Esophagus (tissue), 2 donors: ENCODE measurements around the gene HOXD10. TPM values are rescaled to one million over a fixed set of nuclear protein-coding genes. Genes with fewer than 3 reads are reported as not detected.

Source experiments
- H3K27ac ChIP-seq, 2 donors: one replicate each; pipeline ENCODE4 v1.5.1; 2013; ENCODE audit warnings: low read depth in 2 of 2, mild to moderate bottlenecking in 2 of 2, inconsistent platforms in 1 of 2, low read length in 1 of 2, moderate library complexity in 1 of 2
- H3K27me3 ChIP-seq, 2 donors: one replicate each; pipeline ENCODE4 v1.6.1; 2013; ENCODE audit warnings: low read length in 2 of 2, control low read depth in 1 of 2, mild to moderate bottlenecking in 1 of 2; ENCODE audit not compliant: insufficient read depth in 2 of 2, control insufficient read depth in 1 of 2
- H3K36me3 ChIP-seq, 2 donors: one replicate each; pipeline ENCODE4 v1.6.1; 2013; ENCODE audit warnings: low read length in 1 of 2; ENCODE audit not compliant: control insufficient read depth in 2 of 2, insufficient read depth in 2 of 2
- H3K4me1 ChIP-seq, 2 donors: one replicate each; pipeline ENCODE4 v1.6.1; 2013; ENCODE audit warnings: low read length in 1 of 2; ENCODE audit not compliant: control insufficient read depth in 2 of 2, insufficient read depth in 2 of 2
- H3K4me3 ChIP-seq, 2 donors: one replicate each; pipeline ENCODE4 v1.5.1; 2013; ENCODE audit warnings: low read length in 2 of 2, mild to moderate bottlenecking in 2 of 2, low read depth in 1 of 2, moderate library complexity in 1 of 2
- H3K9me3 ChIP-seq, 2 donors: one replicate each; pipeline ENCODE4 v1.6.1; 2013; ENCODE audit warnings: mild to moderate bottlenecking in 2 of 2, low read depth in 1 of 2, low read length in 1 of 2, moderate library complexity in 1 of 2; ENCODE audit not compliant: control insufficient read depth in 2 of 2, insufficient read depth in 1 of 2
- WGBS, 2 donors: extraction: QIAGEN DNeasy Blood & Tissue Kit; methylation state at CpG; one replicate each; pipeline ENCODE4 v1.1.7; 2013; 5-methylcytosine and 5-hydroxymethylcytosine counted together
- polyA plus RNA-seq, 2 donors: library from polyadenylated mRNA; stranded (reverse); fragments of 200-250 nt; gene quantifications; one replicate each; pipeline ENCODE4 v1.2.3, GENCODE V29; 2013
- donor health status: healthy with polysubstance abuse.
- donor health status: Bipolar disorder and iron deficiency.

Gene HOXD10
- polyA plus RNA-seq, 2 donors: 0.18 to 0.31 TPM

DNA sequence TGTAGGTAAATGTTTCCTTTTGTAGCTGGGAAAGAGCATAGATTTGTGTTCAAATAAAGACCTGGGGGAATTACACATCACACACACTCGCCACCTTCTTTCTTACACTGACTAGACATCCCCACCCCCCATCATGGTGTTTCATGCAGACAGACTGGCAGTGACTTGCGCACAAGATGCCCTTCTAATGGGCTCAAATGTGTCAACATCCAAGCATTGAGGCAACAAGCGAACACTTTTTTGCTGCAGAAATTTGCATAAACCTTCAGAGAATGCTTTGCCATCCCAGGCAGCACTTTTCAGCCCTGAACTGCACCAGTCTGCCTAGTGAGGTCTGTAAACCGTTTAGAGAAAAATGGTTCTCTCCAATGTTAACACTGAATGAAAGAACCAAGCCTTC is 17.5 kb downstream of the HOXD10 start:
- Histone ChIP-seq H3K27me3 (peaks cover 4 to 59% of the 10 kb centered on the region in 2 donors), H3K36me3 (no peaks in the 10 kb centered on the region), H3K4me3 (no peak overlapping the region), H3K27ac (no peak overlapping the region), H3K4me1 (peaks cover 6 to 12% of the 10 kb centered on the region in 2 donors), H3K9me3 (peaks cover 0 to 2% of the 10 kb centered on the region in 2 donors)
- WGBS, 2 donors: 35% methylated on average over 4 of the region's 4 CpGs

DNA sequence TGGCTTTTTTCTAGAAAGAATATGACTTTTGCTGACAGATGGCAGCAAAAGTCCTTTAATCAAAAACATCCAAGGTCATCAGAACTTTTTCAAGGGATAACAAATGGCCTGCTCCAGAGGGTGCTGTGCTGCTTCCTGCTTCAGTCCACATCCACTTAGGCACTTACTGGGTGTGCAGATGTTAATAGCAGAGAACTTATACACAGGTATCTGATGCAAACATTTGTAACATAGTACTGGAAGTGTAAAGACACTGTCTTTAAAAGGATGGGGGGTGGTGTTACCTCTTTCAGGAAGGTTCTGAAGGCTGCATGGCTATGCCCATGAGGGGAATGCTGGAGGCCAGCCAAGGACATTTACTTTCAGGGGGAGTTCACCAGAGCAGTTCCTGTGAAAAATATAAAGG is 18.5 kb downstream of the HOXD10 start:
- Histone ChIP-seq H3K36me3 (no peaks in the 10 kb centered on the region), H3K4me3 (no peak overlapping the region), H3K9me3 (peaks cover 0 to 2% of the 10 kb centered on the region in 2 donors), H3K4me1 (peaks cover 2 to 9% of the 10 kb centered on the region in 2 donors), H3K27ac (no peak overlapping the region), H3K27me3 (peaks cover 4 to 54% of the 10 kb centered on the region in 2 donors)

DNA sequence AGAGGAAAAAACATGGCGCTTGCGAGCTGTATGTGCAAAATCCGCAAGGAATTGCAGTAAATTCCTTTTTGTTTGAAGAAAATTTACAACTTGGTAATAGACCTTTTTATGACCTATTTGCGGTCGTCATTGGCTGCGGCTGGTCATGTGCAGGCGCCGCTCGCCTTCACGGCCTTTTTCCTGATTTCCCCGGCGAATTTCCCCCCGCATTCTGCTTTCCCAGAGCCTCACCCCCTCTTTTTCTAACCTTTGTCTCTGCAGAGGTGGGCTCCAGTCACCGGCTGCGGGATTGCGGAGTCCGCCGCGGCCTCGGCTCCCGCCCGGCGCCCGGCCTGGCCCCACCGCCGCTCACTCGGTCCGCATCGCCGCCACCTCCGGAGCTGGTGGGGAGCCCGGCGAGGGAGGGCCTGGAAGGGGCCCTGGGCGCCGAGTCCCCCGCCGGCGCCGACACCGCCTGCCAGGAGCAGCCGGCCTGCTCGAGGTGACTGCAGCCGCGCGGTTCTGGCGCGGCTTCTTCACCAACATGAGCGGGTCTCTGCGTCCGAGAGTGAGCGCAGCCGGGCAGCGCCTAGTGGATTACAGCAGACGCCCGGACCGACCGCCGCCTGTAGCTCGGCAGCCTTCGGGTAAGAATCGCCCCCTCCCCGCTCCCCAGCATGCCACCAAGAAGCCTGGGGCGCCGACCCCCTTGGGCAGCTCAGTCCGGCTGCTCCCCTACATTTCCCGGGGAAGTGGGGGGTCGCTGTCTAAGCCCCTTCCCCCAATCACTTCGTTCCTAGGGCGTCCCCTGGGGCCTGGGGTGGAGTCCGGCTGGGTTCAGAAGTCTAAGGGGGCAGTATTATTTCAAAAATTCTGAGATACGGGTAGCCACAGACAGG is 20.0 kb downstream of the HOXD10 start:
- WGBS, 2 donors: 4 to 7% methylated on average over 69 to 71 of the region's 71 CpGs
- no peaks in the 10 kb centered on the region for H3K36me3 ChIP-seq
- H3K4me3 ChIP-seq: peak overlapping the region; percentile 28 to 48
- peaks cover 0 to 2% of the 10 kb centered on the region in 2 donors for H3K9me3 ChIP-seq
- H3K27me3 ChIP-seq: peaks cover 0 to 42% of the 10 kb centered on the region in 2 donors
- H3K27ac ChIP-seq: peak overlapping the region; percentile 11 to 49
- peaks cover 4 to 6% of the 10 kb centered on the region in 2 donors for H3K4me1 ChIP-seq

DNA sequence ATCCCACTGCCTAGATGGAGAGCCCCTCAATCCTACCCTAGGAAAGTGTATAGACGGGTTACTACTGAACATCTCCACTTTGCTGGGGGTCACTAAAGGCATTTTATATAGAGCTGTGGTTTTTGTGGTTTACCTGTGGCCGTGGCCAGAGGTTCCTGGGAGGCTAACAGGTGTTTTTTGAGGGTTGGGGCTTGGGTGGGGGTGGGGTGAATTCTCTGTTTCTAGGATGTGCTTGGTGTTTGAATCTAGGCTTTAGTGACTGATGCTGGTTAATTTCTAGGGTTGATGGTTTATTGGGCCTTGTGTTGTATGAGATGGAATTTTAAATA is 20.6 kb downstream of the HOXD10 start:
- Histone ChIP-seq H3K36me3 (no peaks in the 10 kb centered on the region), H3K27me3 (peaks cover 0 to 41% of the 10 kb centered on the region in 2 donors), H3K27ac (peak overlapping the region in 1 of 2 donors; percentile 49), H3K4me1 (peaks cover 4 to 6% of the 10 kb centered on the region in 2 donors), H3K4me3 (peak overlapping the region in 1 of 2 donors; percentile 48), H3K9me3 (peaks cover 0 to 2% of the 10 kb centered on the region in 2 donors)
- WGBS, 2 donors: 7 to 20% methylated on average over 2 of the region's 2 CpGs

DNA sequence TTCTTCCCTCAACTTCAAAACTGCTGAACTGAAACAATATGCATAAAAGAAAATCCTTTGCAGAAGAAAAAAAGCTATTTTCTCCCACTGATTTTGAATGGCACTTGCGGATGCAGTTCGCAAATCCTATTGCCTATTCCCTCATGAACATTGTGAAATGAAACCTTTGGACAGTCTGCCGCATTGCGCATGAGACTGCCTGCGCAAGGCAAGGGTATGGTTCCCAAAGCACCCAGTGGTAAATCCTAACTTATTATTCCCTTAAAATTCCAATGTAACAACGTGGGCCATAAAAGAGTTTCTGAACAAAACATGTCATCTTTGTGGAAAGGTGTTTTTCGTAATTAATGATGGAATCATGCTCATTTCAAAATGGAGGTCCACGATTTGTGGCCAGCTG is 21.3 kb downstream of the HOXD10 start:
- H3K9me3 ChIP-seq: peaks cover 0 to 2% of the 10 kb centered on the region in 2 donors
- no peak overlapping the region for H3K4me3 ChIP-seq
- H3K27ac ChIP-seq: no peak overlapping the region
- peaks cover 0 to 36% of the 10 kb centered on the region in 2 donors for H3K27me3 ChIP-seq
- H3K36me3 ChIP-seq: no peaks in the 10 kb centered on the region
- peaks cover 2 to 6% of the 10 kb centered on the region in 2 donors for H3K4me1 ChIP-seq
- WGBS, 2 donors: 39 to 42% methylated on average over 8 of the region's 8 CpGs

DNA sequence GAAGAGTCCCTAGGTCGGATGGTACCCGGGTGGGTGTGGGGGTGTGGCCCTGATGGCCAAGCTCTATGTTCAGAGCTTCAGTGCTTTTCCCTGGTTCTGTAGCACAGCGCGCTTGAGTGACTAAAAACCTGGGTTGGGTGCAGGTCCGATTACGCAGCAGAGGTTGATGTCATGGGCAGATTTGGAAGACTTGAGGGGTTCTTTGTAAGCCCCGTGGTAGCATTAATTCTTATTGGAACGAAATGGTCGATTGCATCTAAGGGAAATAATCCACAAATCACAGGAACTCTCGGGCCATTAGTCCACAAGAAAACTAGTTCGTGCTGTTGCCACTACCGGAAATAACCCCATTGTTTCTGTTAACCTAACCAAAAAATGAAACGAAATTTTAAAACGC is 21.9 kb downstream of the HOXD10 start:
- Histone ChIP-seq H3K27me3 (peaks cover 0 to 32% of the 10 kb centered on the region in 2 donors), H3K4me3 (no peak overlapping the region), H3K27ac (no peak overlapping the region), H3K4me1 (peaks cover 2 to 6% of the 10 kb centered on the region in 2 donors), H3K9me3 (peaks cover 0 to 2% of the 10 kb centered on the region in 2 donors), H3K36me3 (no peaks in the 10 kb centered on the region)
- 17 to 19% methylated on average over 14 of the region's 14 CpGs for WGBS, 2 donors

DNA sequence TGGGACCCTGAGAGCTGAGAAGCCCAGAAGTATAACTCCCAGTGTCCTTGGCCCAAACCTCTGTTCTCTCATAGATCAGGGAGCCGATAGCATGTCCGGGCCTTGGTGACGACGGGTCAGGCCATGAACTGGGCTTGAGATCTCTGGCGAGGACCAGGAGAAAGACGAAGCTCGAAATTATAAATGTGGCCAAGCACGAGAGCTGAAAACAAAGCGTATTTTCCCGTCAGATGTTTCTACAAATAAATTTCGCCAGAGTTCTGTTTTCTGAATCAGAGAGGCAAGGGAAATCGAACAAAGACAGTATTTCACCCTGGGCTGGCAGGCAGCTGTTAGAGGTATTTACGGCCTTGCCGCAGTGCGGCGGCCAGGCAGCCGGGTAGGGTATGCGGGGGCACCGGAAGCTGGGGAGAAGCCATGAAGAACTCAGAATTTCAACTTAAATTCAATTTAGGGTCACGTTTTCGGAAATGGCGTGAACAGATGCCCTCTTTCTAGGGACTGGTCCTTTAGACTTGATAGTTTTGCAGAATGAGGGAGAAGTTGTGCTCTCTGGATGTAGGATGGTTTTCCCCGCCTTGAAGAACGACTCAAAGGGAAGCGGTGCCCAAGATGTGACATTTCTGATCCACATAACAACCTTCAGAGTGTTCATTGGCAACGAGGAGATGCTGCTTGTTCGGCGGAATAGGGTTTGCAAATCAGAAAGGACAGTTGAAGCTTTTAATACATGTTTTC is 22.5 kb downstream of the HOXD10 start:
- H3K27ac ChIP-seq: no peak overlapping the region
- WGBS, 2 donors: 20 to 23% methylated on average over 28 of the region's 28 CpGs
- peaks cover 0 to 26% of the 10 kb centered on the region in 2 donors for H3K27me3 ChIP-seq
- H3K36me3 ChIP-seq: no peaks in the 10 kb centered on the region
- peaks cover 0 to 2% of the 10 kb centered on the region in 2 donors for H3K9me3 ChIP-seq
- H3K4me1 ChIP-seq: peaks cover 2 to 6% of the 10 kb centered on the region in 2 donors
- peak overlapping the region in 1 of 2 donors; percentile 4 for H3K4me3 ChIP-seq

DNA sequence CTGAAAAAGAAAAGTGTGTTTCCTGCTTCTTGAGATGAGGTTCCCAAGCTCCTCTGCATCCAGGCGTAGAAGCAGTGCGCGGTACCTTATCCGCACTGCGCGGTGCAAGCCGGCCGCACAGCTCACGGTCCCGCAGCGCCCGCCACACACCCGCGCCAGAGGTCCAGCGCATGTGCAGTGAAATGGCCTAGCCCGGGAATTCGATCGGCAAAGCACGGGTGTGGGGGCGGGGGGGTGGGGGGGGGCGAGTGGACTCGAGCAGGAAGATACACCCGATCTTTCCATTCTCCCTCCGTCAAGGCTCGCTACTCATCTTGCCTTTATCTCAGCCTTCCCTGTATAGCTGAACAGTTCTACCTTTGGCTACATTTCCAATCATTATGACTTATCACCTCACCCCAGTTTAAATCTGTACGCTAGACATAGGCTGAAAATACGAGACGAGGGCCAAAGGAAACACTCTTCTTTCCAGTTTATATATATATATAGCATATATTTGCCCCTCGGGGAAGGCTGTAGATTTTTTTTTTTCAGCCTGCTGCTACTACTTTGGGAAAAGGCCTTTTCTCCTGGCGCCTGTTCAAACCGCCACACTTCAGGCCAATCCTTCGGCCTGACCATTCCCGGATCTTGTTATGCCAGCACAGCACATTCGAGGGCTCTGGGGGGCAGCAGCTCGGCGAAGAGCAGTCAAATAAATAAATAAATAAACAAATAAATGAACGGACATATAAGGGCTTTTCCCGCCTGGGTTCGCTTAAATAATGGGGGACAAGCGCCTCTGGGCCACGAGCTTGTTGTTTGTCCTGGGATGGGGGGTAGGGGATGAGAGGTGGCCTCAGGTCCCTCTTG is 23.3 kb downstream of the HOXD10 start:
- no peak overlapping the region for H3K27ac ChIP-seq
- H3K9me3 ChIP-seq: peaks cover 0 to 2% of the 10 kb centered on the region in 2 donors
- 20 to 21% methylated on average over 41 of the region's 41 CpGs for WGBS, 2 donors
- peak overlapping the region; percentile 37 to 52 for H3K4me3 ChIP-seq
- H3K4me1 ChIP-seq: peaks cover 2 to 6% of the 10 kb centered on the region in 2 donors
- peaks cover 0 to 24% of the 10 kb centered on the region in 2 donors for H3K27me3 ChIP-seq
- no peaks in the 10 kb centered on the region for H3K36me3 ChIP-seq
